Ovary (tissue), 9 donors: ENCODE data around the gene TUBA4B. TPM values are rescaled to one million over a fixed set of nuclear protein-coding genes. Genes with fewer than 3 reads are reported as not detected.
"Not testable (repeated sequence)": the region's sequence is repeated elsewhere in the genome, so short reads cannot be mapped to it uniquely, and the experiment has no call there.

Experiments
- DNase-seq, 5 donors: peaks; one replicate each; pipeline ENCODE4 v3.0.0-alpha.2; 2019 to 2020
- H3K27ac ChIP-seq, 2 donors: fragments of 200-600 bp; one replicate each; pipeline versions ENCODE4 v1.5.1 to v1.8.0; 2019 to 2022
- H3K27me3 ChIP-seq: fragments of 200-600 bp; one replicate; pipeline ENCODE4 v1.8.0; 2022
- H3K36me3 ChIP-seq: fragments of 200-600 bp; sonication (generic); one replicate; pipeline ENCODE4 v1.5.1; 2019
- H3K4me1 ChIP-seq: one replicate; pipeline ENCODE4 v1.8.1; 2013; ENCODE audit warnings: mild to moderate bottlenecking, moderate library complexity; ENCODE audit not compliant: insufficient read depth
- H3K4me3 ChIP-seq: fragments of 200-600 bp; sonication (generic); one replicate; pipeline ENCODE4 v1.5.1; 2017
- H3K9me3 ChIP-seq, 2 donors: fragments of 200-600 bp in 1 of 2; sonication (generic) in 1 of 2; one replicate each; pipeline versions ENCODE4 v1.5.1 to v1.8.1; 2013 to 2019; ENCODE audit warnings: mild to moderate bottlenecking in 1 of 2, moderate library complexity in 1 of 2
- CTCF ChIP-seq, 3 donors: fragments of 450-650 bp in 2 of 3; fragments of 200-600 bp in 1 of 3; IDR thresholded peaks; one replicate each; pipeline versions ENCODE4 v1.5.1 to v1.8.0; 2016 to 2022; ENCODE audit warnings: antibody characterized with exemption in 3 of 3, mild to moderate bottlenecking in 1 of 3
- EP300 ChIP-seq: sonication (generic); formaldehyde crosslinking; IDR thresholded peaks from one replicate; pipeline ENCODE4 v1.6.1; 2017; ENCODE audit warnings: antibody characterized with exemption
- POLR2A ChIP-seq: fragments of 450-650 bp; IDR thresholded peaks from one replicate; pipeline ENCODE4 v1.6.1; 2017; ENCODE audit warnings: antibody characterized with exemption, mild to moderate bottlenecking, moderate library complexity
- WGBS, 3 donors: extraction: QIAGEN DNeasy Blood & Tissue Kit in 1 of 3; methylation state at CpG; one replicate each; pipeline versions ENCODE4 v1.1.5 to v1.1.7; 2013 to 2017; 5-methylcytosine and 5-hydroxymethylcytosine counted together
- intact Hi-C, 4 donors: fragments of 100-400 bp; cut with DNase I; formaldehyde crosslinking; loops; one replicate each; pipeline versions ENCODE4 v1.11.0 to v1.15.1; 2022 to 2023
- polyA plus RNA-seq, 2 donors: library from polyadenylated mRNA; stranded (reverse); fragments of 200-250 nt in 1 of 2; fragments of 350-450 nt in 1 of 2; fragmentation: Illumina TruSeq in 1 of 2; extraction: RNeasy Lipid Tissue Mini Kit (QIAGEN cat#74804) in 1 of 2; gene quantifications; one replicate each; pipeline ENCODE4 v1.2.3, GENCODE V29; 2013 to 2014
- total RNA-seq, 7 donors: library from RNA; depleted of rRNA in 2 of 7; stranded (reverse); fragments of >200 nt in 2 of 7; fragmentation: NEBNext Ultra II Directional in 3 of 7; extraction: Animal tissue kit (Norgen Biotek cat#: 25700) in 3 of 7; gene quantifications; one replicate each; pipeline versions ENCODE4 v1.1.0 to v1.2.4, GENCODE V29; 2016 to 2023
- donor health status: DM: no; HTN: no; CAD: no; lungs with moderate emphysema.
- donor health status: DM: no; HTN: no; CAD: no.
- donor health status: Bipolar disorder and iron deficiency.
- donor health status: DM: yes; HTN: yes; CAD: no.
- donor health status: DM: no; HTN: no; CAD: no.
- donor health status: DM: yes; HTN: yes; CAD: no.

Gene TUBA4B
- total and polyA plus RNA-seq, 9 donors, result 0.18 to 13.2 (median 0.35) TPM; not detected in 2

GRCh38 chr2:219285894-219286425 lies 32.9 kb downstream of the TUBA4B start:
- no peaks in the 10 kb centered on the region for H3K27me3 ChIP-seq
- WGBS, 3 donors, result 43 to 59% (median 48%) methylated on average over 11 to 17 of the region's 17 CpGs
- H3K9me3 ChIP-seq, result no peaks in the 10 kb centered on the region
- no peak overlapping the region for H3K4me3 ChIP-seq
- peaks cover 11% of the 10 kb centered on the region for H3K4me1 ChIP-seq
- no peaks in the 10 kb centered on the region for H3K36me3 ChIP-seq
- peak overlapping the region; percentile 71 to 90 for H3K27ac ChIP-seq
- DNase-seq, result peak; percentile 60 to 76 (median 70)
- no peak for TF ChIP-seq CTCF (IDR thresholded peaks at IDR 0.05)
- TF ChIP-seq POLR2A, result no peak
- no peak for TF ChIP-seq EP300
- intact Hi-C loops, result no loop called here

DNA sequence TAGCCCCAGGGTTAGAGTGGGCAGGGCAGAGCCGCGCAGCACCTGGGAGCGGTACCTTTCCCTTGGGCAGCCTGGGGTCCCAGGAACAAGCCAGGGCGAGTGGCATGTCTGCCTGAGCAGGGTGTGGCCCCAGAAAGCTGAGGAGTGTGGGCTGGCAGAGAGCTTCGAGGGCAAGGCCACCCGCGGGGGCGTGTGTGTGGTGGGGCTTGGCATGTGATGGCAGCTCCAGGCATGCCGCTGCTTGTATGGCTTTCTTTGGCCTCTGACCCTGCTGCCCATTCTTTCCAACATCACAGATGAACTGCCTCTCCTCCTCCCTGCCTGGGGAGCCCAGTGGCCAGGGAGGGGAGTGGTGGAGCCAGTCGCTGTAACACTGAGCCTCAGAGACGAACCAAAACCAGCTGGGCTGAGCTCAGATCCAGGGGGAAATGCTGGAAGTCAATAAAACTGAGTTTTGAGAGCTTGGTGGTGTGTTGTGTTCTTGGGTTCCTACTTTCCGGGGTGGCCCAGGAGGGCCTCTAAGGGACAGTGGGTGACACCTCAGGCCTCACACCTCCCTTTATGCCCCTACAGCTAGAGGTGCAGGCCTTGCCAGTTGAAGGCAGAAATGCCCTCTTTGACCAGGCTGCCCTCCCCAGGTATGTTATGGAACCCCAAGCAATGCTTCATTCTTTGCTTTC lies 33.5 kb downstream of the TUBA4B start:
- Histone ChIP-seq H3K4me1 (peaks cover 11% of the 10 kb centered on the region), H3K27ac (peak overlapping the region; percentile 71 to 90), H3K9me3 (no peaks in the 10 kb centered on the region), H3K27me3 (no peaks in the 10 kb centered on the region), H3K4me3 (no peak overlapping the region), H3K36me3 (no peaks in the 10 kb centered on the region)
- TF ChIP-seq CTCF (IDR thresholded peaks at IDR 0.05) (no peak), POLR2A (no peak), EP300 (no peak)
- DNase-seq, result peak in 2 of 5 donors; percentile 45 to 55
- intact Hi-C loops, result no loop called here
- WGBS, 3 donors, result 58 to 68% (median 67%) methylated on average over 10 to 12 of the region's 12 CpGs

DNA sequence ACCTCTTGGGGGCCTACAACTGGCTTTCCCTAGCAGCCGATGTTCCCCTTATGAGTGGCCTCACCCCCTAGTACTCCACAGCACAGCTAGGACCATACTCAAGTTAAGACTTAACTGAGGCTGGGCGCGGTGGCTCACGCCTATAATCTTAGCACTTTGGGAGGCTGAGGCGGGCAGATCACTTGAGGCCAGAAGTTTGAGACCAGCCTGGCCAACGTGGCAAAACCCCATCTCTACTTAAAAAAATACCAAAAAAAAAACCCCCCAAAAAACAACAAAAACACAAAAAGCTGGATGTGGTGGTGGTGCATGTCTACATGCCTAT lies 34.0 kb downstream of the TUBA4B start:
- peaks cover 11% of the 10 kb centered on the region for H3K4me1 ChIP-seq
- intact Hi-C loops, result not testable (repeated sequence)

DNA sequence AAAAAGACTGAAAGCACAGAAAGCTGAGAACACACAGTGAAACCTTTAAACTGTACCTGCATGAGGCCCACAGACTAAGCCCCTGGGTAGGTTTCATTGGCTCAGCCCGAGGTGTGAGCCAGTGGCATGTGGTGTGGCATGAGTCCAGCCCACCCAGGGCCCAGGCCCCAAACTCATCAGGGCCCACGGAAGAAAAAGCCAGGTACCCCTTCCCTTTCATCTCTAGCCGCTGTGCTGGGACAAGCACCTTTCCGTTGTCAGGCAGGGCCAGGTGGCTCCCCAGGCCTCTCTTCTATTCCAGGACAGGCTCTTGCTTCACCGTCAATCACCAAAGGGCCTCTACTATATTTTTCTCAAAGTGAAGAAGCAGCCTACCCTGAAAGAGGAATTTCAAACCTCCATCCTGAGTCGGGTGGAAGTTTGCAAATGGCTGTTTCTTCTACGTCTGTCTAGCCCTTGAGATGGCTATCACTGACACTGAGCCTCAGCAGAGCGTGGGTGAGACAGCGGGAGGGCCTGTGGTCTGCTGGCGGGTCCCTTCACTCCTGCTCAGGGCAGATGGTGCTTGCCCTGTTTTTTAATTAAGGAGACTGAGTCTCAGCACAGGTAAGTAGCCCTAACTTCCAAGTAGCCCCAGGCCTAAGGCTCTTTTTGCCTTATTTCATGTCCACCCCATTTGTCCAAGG lies 34.7 kb downstream of the TUBA4B start:
- peaks cover 11% of the 10 kb centered on the region for H3K4me1 ChIP-seq
- no peak for TF ChIP-seq CTCF (IDR thresholded peaks at IDR 0.05)
- no peak for TF ChIP-seq EP300
- H3K27ac ChIP-seq, result peak overlapping the region; percentile 6 to 23
- intact Hi-C loops, result no loop called here
- no peaks in the 10 kb centered on the region for H3K27me3 ChIP-seq
- WGBS, 3 donors, result 86 to 90% (median 89%) methylated on average over 10 of the region's 10 CpGs
- no peak overlapping the region for H3K4me3 ChIP-seq
- DNase-seq, result peak in 2 of 5 donors; percentile 15 to 36
- no peaks in the 10 kb centered on the region for H3K36me3 ChIP-seq
- H3K9me3 ChIP-seq, result no peaks in the 10 kb centered on the region

More for the DNA sequence above, 34.0 kb downstream of the TUBA4B start:
- not testable (repeated sequence) for H3K4me3 ChIP-seq, H3K9me3 ChIP-seq, H3K36me3 ChIP-seq, H3K27me3 ChIP-seq
- peak overlapping the region; percentile 71 to 90 for H3K27ac ChIP-seq
- 87 to 95% (median 92%) methylated on average over 6 of the region's 6 CpGs for WGBS, 3 donors
- DNase-seq, result peak in 1 of 5 donors; percentile 20

GRCh38 chr2:219289195-219289536 lies 36.1 kb downstream of the TUBA4B start:
- DNase-seq, result peak in 1 of 5 donors; percentile 25
- H3K9me3 ChIP-seq, result no peaks in the 10 kb centered on the region
- H3K4me1 ChIP-seq, result peaks cover 11% of the 10 kb centered on the region
- intact Hi-C loops, result no loop called here
- no peaks in the 10 kb centered on the region for H3K36me3 ChIP-seq
- no peak overlapping the region for H3K4me3 ChIP-seq
- H3K27me3 ChIP-seq, result no peaks in the 10 kb centered on the region
- 28 to 35% (median 31%) methylated on average over 6 of the region's 6 CpGs for WGBS, 3 donors
- no peak for TF ChIP-seq CTCF (IDR thresholded peaks at IDR 0.05)
- TF ChIP-seq POLR2A, result no peak
- no peak for TF ChIP-seq EP300
- peak overlapping the region; percentile 14 to 85 for H3K27ac ChIP-seq
